Stimulated activated CD8-positive, alpha-beta memory T cell treated with anti-CD3 and anti-CD28 coated beads, Interleukin-4, amount 100 ng/mL, for 24 hours (primary cell): ENCODE results near the gene TGM5.
"Not testable (repeated sequence)": the region's sequence is repeated elsewhere in the genome, so short reads cannot be mapped to it uniquely, and the experiment has no call there.

Experiments used
- DNase-seq: peaks from one replicate; pipeline ENCODE4 v3.0.0-alpha.2; 2020; ENCODE audit warnings: low read depth

TGM5 gene, protein sequence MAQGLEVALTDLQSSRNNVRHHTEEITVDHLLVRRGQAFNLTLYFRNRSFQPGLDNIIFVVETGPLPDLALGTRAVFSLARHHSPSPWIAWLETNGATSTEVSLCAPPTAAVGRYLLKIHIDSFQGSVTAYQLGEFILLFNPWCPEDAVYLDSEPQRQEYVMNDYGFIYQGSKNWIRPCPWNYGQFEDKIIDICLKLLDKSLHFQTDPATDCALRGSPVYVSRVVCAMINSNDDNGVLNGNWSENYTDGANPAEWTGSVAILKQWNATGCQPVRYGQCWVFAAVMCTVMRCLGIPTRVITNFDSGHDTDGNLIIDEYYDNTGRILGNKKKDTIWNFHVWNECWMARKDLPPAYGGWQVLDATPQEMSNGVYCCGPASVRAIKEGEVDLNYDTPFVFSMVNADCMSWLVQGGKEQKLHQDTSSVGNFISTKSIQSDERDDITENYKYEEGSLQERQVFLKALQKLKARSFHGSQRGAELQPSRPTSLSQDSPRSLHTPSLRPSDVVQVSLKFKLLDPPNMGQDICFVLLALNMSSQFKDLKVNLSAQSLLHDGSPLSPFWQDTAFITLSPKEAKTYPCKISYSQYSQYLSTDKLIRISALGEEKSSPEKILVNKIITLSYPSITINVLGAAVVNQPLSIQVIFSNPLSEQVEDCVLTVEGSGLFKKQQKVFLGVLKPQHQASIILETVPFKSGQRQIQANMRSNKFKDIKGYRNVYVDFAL

DNA sequence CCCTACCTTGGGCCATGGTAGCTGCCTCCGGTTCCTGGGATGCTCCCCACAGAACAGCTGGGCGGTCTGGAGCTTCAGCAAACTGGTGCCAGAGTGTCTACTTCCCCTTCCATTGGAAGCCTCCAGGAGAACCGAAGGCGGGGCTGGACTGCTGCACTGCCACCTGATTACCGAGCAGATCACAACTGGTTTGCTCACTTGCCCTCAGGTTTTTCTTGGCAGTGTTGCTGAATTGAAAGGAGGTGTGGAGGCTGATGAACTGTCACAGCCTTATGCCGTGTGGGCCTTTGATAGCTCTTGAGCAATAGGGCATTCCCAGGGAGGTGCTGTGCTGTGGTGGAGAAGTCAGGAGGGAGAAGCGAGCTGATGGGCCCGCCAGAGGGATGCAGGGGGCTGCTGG, at the start of gene TGM5:
Gene TGM5, minus strand, starts transcription at position 95 of the 400 bp plus-strand sequence. Its CDS starts 79 bp downstream, at position 16.
- DNase-seq: no peak

DNA sequence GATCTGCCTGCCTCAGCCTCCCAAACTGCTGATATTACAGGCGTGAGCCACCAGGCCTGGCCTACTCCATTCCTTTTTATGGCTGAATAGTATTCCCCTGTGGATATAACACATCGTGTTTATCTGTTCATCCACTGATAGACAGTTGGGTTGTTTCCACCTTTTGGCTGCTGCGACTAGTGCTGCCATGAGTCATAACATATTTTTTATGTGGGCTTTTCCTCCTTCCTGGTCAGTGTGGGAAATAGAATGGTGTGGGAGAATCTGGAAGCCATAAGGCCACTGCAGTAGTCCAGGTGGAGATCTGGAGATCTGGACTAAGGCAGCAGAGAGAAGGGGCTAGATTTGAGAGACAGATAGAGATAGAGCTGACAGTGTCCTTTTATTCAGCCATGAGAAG, 47.4 kb upstream of the TGM5 start:
- no peak for DNase-seq

DNA sequence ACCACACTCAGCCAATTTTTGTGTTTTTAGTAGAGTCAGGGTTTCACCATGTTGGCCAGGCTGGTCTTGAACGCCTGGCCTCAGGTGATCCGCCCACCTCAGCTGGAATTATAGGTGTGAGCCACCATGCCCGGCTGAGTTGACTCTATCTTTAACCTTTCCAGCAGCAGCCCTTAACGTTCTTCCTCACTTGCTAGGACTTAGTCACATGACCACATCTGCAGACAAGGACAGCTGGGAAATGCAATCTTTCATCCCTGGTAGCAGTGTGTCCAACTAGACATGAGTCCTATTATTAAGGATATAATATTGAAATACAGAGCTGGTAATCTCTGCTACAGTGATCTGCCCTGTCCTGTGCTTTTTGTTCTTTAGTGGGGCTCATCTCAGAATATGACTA, 45.6 kb upstream of the TGM5 start:
- DNase-seq: no peak

DNA sequence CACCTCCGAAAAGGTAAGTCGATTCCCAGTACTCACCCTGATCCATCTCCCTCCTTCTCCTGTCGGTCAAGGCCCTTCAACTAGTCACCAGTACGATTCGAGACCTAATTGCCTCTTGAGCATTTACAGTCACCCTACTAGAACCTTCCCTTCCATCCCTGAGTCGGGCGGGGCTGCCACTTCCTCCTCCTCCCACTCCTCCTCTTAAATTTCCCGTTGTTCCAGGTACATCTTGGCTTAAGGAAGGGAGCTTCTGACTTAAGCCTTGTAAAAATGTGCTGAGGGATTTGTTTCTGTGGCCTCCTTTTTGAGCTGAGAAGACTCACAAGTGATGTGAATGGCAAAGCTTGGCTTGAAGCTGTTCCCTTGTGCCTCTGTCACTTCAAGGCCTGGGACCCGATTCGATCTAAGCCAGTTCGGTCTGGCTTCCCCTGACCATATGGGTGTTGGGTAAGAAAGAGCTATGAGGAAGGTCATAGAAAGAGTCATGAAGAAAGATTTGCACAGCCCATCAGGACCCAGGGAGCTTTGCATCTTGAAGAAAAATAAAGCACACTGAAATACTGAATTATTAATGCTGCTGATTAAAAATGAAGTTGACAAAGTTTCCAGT, 35.6 kb upstream of the TGM5 start, which contains the start of gene TGM7:
Gene TGM7, minus strand, starts transcription at position 51 of the 613 bp plus-strand sequence.
- no peak for DNase-seq

DNA sequence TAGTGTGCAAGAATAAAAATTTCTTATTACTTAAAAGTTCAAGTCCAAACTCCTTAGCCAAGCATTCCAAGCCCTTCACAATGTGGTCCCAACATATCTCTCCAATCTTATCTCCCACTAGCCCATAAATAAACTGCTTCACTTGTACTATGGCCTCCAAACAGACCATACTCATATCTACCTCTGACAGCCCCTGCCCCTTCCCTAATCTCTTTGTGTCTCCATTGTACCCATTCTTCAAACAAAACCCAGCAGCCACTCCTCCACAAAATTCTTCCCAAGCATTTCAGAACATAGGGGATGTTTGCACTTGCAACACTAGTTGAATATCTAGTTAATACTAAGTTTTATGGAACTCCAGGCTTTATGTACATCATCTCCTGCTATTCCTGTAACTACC, 33.2 kb upstream of the TGM5 start:
- no peak for DNase-seq

DNA sequence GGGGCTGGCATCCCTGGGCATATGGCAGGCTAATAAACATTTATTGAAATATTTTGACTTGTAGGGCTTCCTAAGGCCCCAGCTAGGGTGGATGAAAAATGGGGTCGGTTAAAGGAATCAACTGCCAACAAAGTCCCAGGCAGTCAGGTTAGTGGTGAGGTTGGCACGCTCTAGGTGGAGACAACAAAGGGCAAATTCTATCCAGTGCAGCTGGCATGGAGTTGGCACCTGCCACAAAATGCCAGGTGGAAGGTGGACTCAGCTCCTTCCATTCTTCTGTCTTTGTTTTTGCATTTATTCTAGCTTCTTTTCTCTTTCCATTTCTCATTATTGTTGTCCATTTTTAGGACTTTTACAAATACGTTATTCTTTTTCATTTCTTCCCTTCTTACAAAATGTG, 32.7 kb upstream of the TGM5 start:
- no peak for DNase-seq

DNA sequence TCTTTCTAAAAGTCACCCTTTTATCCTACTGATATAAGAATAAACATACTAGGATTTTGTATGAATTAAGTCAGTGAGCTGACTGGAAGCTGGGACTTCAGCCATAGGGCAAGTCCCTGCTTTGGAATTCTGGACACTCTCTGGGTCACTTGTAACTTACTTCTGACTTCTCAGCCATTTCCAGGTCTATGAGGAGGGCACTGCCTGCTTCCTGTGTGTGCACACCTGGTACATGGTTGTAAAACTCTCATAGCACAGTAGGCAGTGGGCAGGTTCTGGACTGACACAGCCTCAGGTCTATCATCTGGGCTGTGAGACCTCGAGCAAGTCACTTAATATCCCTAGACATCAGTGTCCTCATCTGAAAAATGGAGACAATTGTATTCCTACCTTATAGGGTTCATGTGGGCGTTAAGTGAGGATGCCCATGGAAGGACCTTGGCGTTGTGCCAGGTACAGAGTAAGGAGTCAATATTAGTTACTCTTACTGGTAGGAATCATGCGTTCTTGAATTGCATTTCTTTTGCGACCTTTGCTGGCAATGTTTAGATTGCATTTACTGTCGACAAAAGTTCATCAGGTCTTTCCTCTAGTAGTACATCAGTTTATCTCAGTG, 27.5 kb upstream of the TGM5 start:
- no peak for DNase-seq

DNA sequence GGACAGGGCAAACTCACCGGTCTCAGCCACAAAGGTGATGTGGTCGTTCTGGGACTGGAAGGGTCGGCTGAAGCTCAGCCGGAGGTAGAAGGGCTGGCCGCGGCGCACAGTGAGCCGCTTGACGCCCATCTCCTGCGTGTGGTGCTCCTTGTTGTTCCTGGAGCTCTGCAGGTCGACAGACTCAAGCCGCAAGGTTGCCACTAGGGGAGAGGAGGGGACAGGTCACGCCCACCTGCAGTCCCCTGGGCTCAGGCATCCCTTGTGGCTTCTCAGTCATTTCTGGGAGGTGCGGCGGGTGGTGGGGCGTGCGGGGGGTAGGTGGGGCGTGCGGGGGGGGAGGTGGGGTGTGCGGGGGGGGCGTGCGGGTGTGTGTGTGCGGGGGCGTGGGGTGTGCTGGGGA, 26.7 kb upstream of the TGM5 start:
- DNase-seq: no peak

DNA sequence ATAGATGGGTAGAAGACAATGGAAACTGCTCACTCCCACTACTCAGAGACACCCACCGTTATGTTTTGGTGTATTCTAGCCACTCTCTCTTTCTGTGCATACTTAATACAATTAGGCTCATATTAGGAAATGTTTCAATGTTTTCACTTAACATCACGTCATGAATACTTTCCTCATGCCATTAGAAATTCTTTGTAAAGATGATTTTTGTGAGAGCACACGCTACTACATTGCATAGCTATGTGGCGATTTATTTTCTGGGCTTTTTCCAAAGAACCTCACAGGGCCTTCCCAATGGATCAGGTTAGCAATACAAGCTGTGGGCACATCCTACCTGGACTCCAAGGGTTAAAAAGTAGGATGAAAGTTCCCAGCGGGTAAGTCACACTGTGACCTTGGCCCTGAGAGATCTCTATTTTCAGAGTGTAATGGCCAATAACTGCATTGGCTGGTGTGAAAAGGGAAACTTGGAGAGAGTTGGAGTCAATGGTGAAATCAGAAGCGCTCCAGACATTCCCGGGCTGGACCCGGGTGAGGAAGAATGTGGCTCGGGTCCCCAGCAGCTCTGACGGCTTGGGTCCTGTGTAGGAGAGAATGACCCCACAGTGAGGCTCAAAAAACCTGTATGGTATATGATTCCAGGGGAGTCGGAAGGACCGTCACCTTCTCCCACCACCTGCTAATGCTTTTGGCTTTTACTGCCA, 25.8 kb upstream of the TGM5 start:
- no peak for DNase-seq

DNA sequence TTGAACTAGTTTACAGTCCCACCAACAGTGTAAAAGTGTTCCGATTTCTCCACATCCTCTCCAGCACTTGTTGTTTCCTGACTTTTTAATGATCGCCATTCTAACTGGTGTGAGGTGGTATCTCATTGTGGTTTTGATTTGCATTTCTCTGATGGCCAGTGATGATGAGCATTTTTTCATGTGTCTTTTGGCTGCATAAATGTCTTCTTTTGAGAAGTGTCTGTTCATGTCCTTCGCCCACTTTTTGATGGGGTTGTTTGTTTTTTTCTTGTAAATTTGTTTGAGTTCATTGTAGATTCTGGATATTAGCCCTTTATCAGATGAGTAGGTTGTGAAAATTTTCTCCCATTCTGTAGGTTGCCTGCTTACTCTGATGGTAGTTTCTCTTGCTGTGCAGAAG, 22.9 kb upstream of the TGM5 start:
- not testable (repeated sequence) for DNase-seq

DNA sequence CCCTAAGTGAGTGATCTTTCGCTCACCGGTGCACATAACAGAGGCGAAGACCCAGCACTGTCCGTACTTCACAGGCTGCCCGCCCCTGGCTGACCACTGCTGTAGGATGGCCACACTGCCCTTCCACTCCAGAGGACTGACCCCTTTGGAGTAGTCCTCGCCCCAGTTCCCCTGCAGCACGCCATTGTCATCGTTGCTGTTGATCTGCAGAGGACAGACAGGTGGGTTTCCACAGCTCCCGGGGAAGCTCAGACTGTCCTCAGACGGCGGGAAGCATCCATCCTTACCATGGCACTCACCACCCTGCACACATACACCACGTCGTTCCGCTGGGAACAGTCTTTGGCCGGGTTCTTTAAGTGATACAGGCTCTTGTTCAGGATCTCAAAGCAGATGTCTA, 20.5 kb upstream of the TGM5 start:
- no peak for DNase-seq

DNA sequence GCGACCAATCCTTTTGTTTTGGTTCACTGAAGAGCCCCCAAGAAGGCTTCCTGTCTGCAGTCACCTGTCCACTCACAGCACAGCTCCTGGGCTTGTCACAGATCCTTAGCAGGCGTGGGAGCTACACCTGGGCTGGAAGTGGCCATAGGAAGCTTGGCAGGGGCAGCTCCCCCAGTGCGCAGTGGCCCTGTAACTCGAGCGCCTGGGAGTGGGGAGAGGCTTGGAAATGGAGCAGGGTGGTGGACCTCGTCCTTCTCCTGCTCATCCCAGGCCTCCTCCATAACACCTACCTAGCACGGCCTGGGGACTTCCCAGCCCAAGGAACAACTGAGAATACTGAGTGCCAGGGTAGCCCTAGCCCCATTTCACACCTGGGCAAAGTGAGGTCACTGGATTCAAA, 19.3 kb upstream of the TGM5 start:
- no peak for DNase-seq

DNA sequence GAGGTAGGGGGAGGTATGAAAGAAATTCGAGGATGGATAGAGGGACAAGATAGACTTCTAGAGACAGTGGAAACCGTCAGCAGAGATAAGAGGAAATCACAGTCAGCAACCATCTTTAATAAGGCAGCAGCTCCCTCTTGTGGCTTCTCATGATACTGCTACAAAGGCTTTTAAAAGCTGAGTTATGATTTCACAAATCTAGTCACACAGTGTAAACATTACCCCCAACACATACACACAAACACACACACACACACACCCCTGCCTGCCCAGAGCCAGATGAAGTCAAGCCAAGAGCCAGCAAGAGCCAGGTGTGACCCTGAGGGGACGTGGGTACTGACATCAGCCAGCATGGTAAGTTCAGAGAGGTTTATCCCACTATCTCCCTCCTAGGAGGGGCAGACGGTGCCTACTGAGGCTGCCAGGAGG, 18.9 kb upstream of the TGM5 start:
- DNase-seq: peak; percentile 3

DNA sequence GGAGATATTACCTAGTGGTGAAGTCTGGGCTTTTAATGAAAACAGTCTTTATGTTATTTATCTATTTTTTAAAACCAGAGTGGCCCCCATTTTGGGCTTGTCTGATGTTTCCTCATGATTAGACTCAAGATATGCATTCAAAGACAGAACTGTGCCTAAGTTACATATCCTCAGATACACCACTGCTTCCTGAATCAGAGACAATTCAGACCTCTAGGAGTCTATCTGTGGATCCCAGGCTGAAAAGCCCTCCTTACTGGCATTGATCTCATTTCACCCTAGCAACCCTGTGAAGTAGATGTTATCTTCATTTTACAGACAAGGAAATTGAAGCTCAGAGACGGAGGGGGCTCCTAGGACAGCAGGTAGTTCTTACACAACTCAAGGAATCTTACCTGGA, 16.8 kb upstream of the TGM5 start:
- DNase-seq: no peak

DNA sequence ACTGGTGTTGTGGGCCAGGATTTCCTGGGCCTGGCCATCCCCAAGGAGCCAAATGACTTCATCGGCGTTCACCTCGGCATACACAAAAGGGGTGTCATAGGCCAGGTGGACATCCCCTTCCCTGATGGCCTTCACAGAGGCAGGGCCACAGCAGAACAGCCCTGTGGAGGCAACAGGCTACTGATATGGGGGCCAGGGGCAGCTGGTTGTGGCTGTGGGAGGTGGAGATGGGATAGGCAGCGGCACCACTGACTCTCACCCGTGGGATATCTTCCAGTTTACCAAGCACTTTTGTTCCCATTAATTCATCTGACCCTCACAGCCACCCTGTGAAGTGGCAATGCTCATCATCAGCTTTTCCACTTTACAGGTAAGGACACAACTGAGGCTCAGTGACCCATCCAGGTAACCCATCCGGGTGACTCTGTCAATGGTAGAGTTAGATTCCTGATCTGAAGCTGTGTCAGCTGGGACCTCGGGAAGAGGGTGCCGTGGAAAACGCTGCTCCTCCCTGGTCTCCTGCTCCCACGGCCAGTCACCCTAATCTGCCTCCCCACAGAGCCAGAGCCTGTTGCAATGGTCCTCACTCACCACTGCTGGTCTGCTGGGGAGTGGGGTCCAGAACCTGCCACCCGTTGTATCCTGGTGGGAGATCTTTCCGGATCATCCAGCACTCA, 15.3 kb upstream of the TGM5 start:
- DNase-seq: no peak

DNA sequence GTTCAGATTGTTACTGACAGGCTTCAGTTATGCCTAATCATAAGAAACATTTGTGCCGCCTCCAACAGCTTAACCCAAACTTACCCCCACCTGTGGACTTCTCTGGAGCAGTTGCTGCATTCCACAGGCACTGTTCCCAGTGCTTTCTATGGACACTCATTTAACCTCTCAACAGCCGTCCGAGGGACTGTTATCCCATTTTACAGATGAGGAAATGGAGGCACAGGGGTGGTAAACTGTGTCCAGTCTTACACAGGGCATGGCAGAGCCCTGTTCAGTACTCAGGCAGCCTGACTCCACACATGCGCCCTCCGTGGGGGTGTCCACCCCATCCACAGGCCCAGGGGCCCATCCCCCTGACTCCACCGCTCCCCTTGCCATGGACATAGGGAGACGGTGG, 14.3 kb upstream of the TGM5 start:
- no peak for DNase-seq

DNA sequence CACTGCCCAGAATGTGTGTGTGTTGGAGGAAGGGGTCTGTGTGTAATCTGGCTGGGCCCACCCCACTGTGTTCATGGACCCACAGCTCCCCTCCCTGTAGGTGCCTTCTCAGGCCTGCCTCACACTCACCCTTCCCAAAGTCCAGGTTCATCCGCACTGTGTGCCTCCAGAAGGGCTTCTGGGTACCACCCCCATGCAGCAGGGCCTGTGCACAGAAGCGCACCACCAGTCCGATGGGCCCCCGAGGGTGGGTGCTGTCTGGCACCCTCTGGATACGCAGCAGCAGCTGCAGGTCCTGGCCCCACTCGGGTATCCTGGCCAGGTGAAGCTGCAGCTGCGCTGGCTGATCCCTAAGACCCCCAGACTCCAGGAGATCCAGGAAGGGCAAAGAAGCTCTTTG, 12.8 kb upstream of the TGM5 start:
- no peak for DNase-seq

DNA sequence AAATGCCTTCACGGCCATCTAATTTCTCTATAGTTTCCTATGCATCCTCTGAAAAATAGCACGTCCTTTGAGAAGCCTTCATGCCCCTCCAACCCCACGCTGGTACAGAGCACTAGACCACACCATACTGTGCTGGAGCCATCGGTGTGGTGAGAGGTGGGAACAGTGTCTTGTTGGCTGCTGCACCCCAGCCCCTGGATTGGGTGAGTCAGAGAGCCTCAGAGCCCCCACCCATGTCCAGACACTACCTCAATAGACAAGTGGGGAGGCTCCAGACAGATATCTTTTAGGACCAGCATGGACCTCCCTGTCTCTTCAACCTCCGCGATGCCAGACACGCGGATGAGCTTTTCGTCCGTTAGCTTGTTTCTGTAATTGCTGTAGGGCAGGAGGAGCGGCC, 12.1 kb upstream of the TGM5 start:
- DNase-seq: no peak

DNA sequence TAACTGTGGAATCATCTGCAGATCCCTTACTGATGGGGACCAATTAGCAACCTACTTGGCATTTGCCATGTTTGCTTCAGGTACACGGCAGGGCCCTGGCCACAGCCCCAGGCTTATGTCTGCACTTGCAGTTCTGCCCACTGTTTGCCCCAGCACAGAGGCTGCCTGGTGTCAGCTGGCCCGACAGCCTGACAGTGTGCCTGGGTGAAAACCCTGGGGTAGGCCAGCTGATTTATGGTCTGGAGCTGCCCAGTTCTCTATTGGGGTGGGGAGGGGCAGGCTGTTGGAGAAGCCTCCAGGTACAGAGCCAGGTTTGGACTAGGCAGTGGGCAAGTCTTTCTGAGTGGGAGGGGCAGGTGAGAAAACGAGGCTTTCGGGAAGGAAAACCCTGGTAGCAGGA, 11.2 kb upstream of the TGM5 start:
- no peak for DNase-seq

DNA sequence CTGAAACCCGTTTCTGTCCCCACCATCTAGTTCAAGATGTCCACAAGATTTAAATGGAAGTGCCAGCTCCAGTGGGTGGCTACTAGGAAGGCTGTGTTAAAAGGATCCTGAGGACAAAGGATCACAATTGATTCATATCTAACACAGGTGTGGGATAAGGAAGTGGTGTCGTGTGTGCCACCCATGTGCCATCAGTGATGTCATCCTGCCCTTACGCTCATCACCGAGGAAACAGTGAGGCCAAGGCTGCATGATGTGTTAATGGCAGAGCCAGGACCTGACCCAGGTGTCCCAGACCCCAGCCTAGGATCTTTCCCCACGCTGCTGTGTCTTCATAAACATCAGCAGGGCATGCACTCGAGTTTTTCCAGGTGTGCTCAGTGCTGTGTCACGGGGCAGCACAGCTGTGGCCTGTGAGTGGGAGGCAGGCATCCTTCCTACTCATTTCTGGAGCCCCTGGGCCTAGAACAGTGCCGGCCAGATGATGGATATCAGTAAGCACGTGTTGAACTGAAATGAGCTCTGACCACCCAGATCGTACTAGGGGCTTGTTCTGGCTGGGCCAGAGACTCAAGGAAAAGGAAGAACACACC, 10.6 kb upstream of the TGM5 start:
- DNase-seq: no peak

DNA sequence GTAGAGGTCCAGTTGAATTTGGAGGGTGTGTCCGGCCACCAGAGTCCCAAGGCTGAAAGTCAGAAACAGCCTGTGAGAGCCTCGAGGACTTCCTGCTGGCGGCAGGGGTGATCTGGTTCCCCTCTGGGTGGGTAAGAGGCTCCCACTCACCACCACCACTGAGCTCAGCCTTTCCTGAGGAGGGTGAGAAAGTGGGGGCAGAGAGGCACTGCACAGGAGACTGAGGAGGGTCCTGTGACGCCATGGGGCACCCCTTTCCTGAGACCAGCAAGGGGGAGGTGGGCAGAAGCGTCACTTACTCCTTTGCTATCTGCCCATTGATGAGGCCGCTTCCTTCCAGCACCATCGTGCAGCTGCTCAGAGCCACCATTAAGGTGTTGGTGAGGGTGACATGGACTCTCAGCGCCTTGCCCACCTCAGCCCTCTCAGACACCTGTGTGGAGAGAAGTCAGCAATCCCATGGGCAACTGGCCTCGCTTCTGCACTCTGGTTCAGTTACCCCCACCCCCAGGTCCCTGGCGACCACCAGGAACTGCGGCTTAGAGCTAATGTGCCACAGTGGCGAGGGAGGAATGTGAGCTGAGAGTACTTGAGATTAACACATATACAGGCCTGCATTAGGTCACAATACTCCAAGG, 10.0 kb upstream of the TGM5 start:
- no peak for DNase-seq
